ENCODE data around the gene RAB11FIP3. TPM values are rescaled to one million over a fixed set of nuclear protein-coding genes. Genes with fewer than 3 reads are reported as not detected.
A peak's percentile ranks its signal among the peaks of the same experiment; 100 is the strongest.

Gene RAB11FIP3
- polyA plus RNA-seq, 1 experiment, result 13.3 TPM

DNA sequence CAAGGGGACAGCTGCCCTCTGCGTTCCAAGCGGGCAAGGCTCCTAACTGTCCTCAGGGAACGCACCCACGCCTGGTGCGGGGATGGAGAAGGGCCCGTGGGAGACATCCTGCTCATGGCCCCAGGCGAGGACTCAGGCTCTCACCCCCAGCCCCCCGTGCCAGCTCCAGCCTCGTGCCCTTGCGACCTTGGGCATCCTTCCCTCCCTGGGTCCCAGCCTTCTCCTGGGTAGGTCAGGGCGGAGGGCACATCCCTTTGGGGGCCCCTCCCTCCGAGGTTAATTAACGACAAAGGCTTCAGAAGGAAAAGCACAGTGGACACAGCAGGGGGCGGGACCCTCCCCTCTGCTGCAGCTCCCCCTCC lies 46.6 kb upstream of the RAB11FIP3 start:
- Histone ChIP-seq H3K36me3 (ENCODE audit: control insufficient read depth, insufficient read depth, low read length) (peaks cover 18% of the 10 kb centered on the region), H3K4me3 (ENCODE audit: low read depth, low read length) (no peak overlapping the region), H3K27me3 (ENCODE audit: control insufficient read depth, insufficient read depth, low read length) (no peaks in the 10 kb centered on the region)
- POLR2A ChIA-PET, result no interaction called here
- TF ChIP-seq, protein P1, sequence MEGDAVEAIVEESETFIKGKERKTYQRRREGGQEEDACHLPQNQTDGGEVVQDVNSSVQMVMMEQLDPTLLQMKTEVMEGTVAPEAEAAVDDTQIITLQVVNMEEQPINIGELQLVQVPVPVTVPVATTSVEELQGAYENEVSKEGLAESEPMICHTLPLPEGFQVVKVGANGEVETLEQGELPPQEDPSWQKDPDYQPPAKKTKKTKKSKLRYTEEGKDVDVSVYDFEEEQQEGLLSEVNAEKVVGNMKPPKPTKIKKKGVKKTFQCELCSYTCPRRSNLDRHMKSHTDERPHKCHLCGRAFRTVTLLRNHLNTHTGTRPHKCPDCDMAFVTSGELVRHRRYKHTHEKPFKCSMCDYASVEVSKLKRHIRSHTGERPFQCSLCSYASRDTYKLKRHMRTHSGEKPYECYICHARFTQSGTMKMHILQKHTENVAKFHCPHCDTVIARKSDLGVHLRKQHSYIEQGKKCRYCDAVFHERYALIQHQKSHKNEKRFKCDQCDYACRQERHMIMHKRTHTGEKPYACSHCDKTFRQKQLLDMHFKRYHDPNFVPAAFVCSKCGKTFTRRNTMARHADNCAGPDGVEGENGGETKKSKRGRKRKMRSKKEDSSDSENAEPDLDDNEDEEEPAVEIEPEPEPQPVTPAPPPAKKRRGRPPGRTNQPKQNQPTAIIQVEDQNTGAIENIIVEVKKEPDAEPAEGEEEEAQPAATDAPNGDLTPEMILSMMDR (IDR thresholded peaks at IDR 0.05; ENCODE audit: insufficient read depth, low read depth, low read length), result no peak
- CTCF ChIA-PET, result interaction anchor here (1.5 kb wide), 1 partner anchor 23 kb away, joined by 3 read pairs; the partner anchor contains the start of gene DECR2
- no peak for DNase-seq (ENCODE audit: low read depth)

DNA sequence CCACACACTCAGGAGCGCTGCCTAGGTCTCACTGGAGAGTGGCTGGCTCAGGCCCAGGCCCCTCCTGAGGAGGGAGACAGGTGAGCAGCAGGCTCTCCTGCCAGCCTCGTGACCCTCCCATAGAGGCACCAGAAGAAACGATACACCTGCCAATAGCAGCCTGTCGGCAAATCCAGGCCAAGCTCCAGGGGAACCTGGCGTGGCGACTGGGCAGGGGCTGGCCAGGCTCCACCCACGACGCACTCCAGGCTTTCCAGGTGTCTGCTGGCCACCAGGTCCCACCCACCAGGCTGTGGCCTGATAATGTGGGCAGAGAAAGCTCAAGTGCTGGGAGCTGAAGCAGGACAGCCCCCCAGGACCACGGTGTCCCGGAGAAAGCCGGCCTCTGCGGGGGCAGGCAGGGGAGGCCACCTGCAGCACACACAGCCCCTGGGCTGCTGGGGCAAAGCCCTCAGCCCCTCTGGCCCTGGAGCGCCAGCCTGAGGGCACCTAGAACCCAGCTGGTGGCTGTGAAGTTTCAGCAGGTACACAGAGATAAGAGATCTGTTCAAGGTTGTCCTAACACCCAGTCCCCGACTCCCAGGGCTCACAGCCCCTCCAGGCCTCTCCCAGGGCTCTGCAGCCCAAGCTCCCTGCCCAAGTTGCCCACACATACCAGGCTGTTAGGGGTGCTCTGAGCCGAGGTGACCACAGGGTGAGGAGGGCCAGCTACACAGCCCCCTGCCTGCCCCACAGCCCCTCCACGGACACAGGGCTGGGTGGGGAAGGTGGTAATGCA lies 46.1 kb upstream of the RAB11FIP3 start:
- TF ChIP-seq, protein P1 (IDR thresholded peaks at IDR 0.05; ENCODE audit: insufficient read depth, low read depth, low read length), result no peak
- POLR2A ChIA-PET, result no interaction called here
- DNase-seq (ENCODE audit: low read depth), result no peak
- Histone ChIP-seq H3K4me3 (ENCODE audit: low read depth, low read length) (no peak overlapping the region), H3K36me3 (ENCODE audit: control insufficient read depth, insufficient read depth, low read length) (peaks cover 15% of the 10 kb centered on the region), H3K27me3 (ENCODE audit: control insufficient read depth, insufficient read depth, low read length) (no peaks in the 10 kb centered on the region)
- CTCF ChIA-PET, result interaction anchor here (1.5 kb wide), 1 partner anchor 22 kb away, joined by 3 read pairs; the partner anchor contains the start of gene DECR2

DNA sequence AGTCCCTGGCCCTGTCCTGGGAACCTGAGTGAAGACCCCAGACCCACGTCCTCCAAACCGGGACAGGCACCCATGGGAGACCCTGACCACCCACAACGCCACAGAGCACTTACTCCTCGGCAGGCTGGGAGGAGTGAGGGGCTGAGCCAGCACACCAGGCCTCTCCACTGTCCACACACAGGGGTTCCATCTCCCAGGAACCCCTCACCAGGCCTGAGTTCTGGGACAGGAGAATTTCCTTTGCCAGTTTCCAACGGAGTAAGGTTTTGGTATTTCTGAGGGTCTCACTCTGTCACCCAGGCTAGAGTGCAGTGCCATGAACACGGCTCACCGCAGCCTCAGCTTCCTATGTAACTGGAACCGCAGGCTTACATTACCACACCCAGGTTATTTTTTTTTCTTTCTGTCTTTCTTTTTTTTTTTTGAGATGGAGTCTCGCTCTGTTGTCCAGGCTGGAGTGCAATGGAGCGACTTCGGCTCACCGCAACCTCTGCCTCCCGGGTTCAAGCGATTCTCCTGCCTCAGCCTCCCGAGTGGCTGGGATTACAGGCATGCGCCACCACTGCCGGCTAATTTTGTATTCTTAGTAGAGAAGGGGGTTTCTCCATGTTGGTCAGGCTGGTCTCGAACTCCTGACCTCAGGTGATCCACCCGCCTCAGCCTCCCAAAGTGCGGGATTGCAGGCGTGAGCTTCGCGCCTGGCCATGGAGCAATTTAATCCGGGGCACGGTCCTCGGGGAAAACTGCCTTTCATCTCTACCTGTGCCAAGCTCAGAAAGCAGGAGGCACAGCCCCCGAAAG lies 45.3 kb upstream of the RAB11FIP3 start:
- ChIA-PET CTCF (no interaction called here), POLR2A (no interaction called here)
- DNase-seq (ENCODE audit: low read depth), result no peak
- Histone ChIP-seq H3K27me3 (ENCODE audit: control insufficient read depth, insufficient read depth, low read length) (no peaks in the 10 kb centered on the region), H3K36me3 (ENCODE audit: control insufficient read depth, insufficient read depth, low read length) (peaks cover 8% of the 10 kb centered on the region), H3K4me3 (ENCODE audit: low read depth, low read length) (peak overlapping the region; percentile 89)
- TF ChIP-seq, protein P1 (IDR thresholded peaks at IDR 0.05; ENCODE audit: insufficient read depth, low read depth, low read length), result no peak

DNA sequence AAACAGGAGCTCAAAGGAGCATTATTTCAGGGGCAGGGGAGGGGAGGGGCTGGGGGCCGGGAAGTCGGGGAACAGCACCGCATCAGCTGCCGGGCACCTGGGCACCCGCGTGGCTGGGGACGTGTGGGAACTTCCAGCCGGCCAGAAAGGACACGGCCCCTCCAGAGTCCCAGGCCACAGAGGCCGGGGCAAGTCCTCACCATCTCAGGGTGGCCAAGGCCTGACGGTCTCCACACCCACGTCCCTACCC lies 44.8 kb upstream of the RAB11FIP3 start:
- no peak for DNase-seq (ENCODE audit: low read depth)
- peak overlapping the region; percentile 89 for H3K4me3 ChIP-seq (ENCODE audit: low read depth, low read length)
- no peaks in the 10 kb centered on the region for H3K27me3 ChIP-seq (ENCODE audit: control insufficient read depth, insufficient read depth, low read length)
- POLR2A ChIA-PET, result no interaction called here
- peaks cover 7% of the 10 kb centered on the region for H3K36me3 ChIP-seq (ENCODE audit: control insufficient read depth, insufficient read depth, low read length)
- TF ChIP-seq, protein P1 (IDR thresholded peaks at IDR 0.05; ENCODE audit: insufficient read depth, low read depth, low read length), result no peak
- CTCF ChIA-PET, result no interaction called here

DNA sequence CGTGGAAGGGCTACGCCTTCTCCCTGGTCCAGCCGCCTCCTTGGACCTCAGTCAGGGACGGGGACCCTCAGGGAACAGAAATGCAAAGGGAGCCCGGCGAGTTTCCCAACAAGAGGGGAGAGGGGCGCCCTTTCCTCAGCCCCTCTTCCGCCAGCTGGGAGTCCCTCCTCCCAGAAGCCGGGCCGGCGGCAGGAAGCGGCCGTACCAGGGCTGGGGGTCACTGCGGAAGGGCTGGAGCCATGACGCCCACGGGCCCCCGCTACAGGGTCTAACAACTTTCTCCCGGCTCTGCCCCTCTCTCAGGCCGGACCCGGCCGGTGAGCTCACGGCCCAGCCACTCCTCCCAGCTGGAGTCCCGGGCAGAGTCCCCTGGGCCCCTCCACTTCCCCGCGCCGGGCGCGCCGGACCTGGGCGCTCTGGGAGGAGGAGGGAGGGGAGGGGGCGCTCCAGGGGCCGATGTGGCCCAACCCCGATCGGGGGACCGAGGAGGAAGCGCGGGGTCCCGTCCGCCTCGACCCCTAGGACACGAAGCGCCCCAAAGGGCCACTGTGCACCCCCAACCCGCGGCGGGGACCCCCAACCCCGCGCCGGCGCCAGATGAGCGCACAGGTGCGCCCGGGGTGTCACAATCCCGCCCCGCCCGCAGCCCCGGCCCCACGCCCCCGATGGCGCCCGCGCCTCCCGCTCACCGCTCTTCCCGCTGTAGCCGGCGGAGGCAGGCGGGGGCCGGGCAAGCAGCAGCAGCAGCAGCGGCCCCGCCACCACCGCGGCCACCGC lies 44.2 kb upstream of the RAB11FIP3 start:
- CTCF ChIA-PET, result no interaction called here

More for the DNA sequence above, 44.2 kb upstream of the RAB11FIP3 start:
- peak overlapping the region; percentile 89 for H3K4me3 ChIP-seq (ENCODE audit: low read depth, low read length)
- H3K36me3 ChIP-seq (ENCODE audit: control insufficient read depth, insufficient read depth, low read length), result peaks cover 6% of the 10 kb centered on the region
- H3K27me3 ChIP-seq (ENCODE audit: control insufficient read depth, insufficient read depth, low read length), result no peaks in the 10 kb centered on the region
- POLR2A ChIA-PET, result no interaction called here
- TF ChIP-seq, protein P1 (IDR thresholded peaks at IDR 0.05; ENCODE audit: insufficient read depth, low read depth, low read length), result no peak
- DNase-seq (ENCODE audit: low read depth), result no peak
